Inflammatory macrophage (primary cell): ENCODE results near the gene CPD.
A peak's percentile ranks its signal among the peaks of the same experiment; 100 is the strongest.
"Not testable (repeated sequence)": the region's sequence is repeated elsewhere in the genome, so short reads cannot be mapped to it uniquely, and the experiment has no call there.

ENCODE experiments used
- DNase-seq, 2 donors: peaks; one replicate each; pipeline ENCODE4 v3.0.0-alpha.2; 2020 to 2022

Gene CPD

DNA sequence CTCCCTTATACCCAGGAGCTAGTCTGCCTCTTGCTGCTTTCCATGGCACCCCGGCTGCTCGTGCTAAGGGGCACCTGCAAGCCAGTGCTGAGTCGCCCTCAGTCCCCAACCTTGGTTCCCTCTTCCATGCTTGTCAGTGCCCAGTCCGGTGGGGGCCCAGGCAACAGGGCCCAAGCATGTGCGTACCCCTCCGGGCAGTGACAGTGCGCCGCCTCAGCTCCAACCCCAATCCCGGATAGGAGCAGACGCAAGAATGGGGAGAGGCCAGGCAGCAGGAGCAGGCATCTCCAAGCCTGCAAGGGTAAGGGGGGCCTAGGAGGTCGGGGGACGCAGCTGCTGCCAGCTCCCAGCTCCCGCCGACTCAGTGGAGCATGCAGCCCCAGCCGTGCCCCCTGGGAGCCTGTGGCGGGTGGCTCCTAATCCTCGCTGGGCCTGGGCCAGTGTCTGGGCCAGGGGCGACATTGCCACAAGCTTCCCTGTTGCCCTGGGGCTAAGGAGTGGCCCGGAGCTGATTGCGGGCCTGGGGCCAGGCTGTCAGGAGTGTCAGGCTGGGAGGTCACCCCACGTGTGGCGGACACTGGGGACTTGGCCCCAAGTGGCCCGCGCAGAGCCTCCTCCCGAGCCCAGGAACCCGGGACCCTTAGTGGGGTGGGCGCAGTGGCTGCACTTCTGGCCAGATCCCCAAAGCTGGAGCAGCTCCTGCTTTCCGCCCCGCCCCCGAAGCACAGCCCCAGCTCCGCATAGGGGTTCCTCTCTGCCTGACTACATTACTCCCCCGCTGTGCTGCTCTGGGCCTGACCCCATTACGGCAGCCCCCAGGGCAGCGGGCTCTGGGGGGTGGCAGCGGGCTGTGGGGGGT lies 9.8 kb downstream of the CPD start:
- no peak for DNase-seq

DNA sequence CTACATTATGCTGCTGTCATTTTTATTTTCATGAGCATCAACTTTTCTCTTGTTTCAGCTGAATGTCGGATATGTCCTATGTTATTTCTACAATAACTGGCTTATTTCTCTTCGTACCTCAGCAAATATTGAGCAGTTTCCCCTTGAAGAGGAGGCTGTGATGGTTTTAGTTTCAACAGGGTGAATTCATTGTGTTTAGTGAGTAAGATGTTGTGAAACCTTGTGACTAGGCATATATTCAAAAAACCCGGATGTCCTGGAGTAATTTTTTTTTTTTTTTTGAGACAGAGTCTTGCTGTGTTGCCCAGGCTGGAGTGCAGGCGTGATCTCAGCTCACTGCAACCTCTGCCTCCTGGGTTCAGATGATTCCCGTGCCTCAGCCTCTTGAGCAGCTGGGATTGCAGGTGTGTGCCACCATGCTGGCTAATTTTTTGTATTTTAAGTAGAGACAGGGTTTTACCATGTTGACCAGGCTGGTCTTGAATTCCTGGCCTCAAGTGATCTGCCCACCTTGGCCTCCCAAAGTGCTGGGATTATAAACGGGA lies 11.1 kb downstream of the CPD start:
- peak; percentile 61 to 76 for DNase-seq

DNA sequence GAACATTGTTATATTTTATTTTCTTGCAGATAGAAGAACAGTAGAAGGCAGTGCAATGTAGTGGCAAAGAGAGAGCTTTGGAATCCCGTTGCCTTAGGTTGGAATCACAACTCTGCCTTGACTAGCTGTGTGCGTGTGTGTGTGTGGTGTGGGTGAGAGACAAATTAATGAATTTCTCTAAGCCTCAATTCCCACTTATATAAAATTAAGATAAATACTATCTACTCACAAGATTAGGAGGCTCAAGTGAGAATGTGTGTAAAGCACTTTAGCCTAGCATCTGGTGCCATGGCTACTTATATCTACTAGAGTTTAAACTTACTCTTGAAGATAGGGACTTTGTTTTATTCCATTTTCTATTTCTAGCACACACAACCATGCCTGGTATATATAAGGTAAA lies 12.8 kb downstream of the CPD start:
- DNase-seq, result no peak

DNA sequence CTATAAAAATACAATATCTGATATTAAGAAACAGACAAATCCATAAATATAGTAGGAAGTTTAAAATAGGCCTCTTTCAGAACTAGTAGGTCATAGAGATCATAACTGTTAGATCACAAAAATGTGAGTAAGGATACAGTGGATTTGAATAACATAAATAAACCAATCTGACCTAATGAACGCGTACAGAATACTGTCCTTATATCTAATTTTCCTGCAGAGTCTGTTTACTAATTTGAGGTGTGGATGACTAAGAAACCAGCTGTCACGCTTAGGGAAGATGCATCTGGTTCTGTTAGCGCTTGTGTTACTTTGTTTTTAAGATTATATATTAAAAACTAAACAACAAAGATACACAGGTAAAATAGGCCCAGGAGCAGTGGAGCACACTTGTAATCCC lies 14.8 kb downstream of the CPD start:
- DNase-seq, result no peak

DNA sequence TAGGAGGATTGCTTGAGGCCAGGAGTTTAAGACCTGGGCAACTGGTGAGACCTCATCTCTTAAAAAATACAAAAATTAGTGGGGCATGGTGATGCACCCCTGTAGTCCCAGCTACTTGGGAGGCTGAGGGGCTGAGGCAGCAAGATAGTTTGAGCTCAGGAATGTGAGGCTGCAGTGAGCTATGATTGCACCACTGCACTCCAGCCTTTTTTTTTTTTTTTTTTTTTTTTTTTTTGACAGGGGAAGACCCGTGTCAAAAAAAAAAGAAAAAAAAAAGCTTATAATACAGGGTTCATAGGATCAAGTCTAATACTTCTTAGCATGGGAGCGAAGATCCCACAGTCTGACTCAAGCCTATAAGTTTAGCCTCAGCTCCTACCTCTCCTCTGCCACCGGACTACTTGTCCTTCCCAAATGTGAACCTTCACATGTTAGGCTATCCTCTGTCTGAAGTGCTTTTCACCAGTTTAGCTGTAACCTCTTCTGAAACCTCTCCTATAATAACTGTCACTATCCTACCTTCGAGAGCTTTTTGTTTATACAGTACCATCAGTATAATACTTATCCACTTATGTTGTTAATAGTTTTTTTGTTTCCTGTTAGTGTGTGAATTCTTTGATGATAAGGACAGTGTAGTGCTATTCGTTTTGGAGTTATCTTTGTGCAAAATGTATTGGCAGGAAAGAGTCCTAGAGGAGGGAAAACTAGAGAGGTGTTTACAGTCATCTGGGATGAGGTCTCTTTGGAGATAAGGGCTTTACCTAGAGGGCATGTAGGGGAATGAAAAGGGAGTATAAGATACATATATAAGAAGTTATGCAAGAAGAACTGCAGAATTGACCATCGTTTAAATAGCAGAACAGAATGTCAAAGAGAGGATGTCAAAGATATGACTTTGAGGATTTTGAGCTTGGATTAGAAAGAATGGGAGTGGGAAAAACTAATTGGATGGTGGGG lies 15.5 kb downstream of the CPD start:
- no peak for DNase-seq

DNA sequence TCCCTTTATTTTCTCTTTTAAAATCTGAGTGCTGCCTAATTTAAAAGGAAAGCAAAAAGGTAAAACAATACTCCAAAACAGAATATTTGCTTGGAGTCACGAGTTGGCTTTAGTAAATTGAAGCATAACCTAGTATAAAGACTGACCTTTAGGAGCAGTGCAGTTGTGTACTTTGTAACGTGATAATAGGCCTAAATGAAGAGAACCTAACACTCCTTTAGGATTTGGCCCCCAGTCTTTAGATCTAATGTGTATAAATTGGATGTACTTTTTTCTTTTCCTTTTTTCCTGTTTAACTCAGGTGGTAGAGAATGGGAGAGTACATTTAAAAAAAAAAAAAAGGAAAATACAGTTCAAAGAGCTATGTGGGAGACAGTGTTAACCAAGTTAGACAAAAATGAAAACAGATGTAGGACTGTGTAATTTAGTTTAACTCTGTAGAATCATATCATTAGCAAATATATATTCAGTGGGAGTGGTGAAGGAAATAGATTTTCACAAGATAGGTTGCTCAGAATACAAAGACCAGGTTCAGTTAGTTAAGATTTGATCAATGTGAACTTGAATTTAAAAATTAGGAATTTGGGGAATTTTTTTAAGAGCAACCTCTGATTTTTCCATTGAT lies 16.8 kb downstream of the CPD start:
- no peak for DNase-seq

DNA sequence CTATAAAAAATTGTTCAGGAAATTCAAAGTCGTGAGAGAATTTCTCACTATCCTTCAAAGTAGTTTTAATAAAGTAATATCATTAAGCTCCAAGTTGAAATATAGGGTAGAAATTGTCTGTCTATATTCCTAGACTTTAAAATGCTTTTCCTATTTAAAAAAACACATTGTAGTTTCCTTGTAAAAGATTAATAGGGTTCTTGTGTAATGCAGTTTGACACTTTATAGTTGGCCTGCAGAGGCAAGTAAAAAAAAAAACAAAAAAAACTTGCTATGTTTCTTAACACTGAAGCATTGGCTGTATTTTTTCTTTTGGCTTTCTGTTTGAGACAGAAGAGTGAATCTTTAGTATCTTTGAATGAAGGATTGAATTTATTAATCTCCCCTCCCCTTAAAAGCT lies 17.4 kb downstream of the CPD start:
- no peak for DNase-seq

DNA sequence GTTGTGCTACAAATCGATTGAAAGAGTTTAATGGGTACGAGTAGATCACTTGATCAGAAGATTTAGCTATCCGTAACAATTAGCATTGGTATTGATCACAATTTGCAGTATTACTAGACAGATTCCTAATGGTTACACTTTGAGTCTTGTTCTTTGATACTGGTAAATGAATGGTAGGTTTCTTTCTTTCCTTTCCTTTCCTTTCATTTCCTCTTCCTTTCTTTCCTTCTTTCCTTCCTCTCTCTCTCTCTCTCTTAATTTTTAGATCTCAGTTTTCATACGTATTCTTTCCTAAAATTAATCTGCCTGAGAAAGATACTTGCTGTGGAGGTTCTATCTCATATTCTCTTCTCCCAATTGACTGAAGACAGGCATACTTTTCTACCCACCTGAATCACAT lies 17.9 kb downstream of the CPD start:
- DNase-seq, result no peak

DNA sequence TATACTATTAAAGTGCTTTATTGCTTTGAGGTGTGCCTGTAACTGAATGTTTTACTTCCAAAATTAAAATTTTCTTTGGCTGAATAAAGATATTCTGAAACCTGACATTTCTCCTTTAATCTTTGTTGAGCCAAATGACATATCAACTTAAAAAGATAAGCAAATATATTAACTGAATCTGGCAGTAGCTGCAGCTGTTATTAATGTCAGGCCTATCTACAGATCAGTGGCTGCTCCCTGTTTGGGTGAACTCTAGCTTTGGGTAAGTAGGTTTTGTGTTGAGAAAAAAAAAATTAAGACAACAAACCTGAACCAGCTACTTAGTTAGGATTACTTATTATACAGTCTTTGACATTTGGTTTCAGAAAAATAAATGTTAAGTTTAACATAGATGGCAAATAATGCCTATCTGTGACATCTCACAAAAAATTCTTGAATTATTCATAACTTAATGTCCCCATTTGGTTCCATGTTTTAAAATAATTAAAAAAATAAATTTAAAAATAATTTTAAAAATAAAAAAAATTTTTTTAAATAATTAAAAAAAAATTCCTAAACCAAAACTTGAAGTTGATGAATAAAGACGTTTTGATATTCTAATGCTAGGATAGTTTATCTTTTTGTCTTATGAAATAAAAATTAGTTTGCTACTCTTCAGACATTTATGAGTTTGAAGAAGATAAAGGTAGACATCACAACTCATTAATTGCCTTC lies 19.8 kb downstream of the CPD start:
- no peak for DNase-seq

DNA sequence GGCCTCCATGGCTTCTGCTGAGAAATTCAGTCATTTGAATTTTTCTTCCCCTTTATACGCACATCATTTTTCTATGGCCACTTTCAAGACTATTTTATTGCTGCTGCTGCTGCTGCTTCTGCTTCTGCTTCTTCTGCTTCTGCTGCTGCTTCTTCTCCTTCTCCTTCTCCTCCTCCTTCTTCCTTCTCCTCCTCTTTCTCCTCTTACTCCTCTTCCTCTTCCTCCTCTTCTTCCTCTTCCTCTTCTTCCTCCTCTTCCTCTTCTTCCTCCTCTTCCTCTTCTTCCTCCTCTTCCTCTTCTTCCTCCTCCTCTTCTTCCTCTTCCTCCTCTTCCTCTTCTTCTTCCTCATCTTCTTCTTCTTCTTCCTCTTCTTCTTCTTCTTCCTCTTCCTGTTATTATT lies 22.4 kb downstream of the CPD start:
- peak; percentile 11 to 36 for DNase-seq

DNA sequence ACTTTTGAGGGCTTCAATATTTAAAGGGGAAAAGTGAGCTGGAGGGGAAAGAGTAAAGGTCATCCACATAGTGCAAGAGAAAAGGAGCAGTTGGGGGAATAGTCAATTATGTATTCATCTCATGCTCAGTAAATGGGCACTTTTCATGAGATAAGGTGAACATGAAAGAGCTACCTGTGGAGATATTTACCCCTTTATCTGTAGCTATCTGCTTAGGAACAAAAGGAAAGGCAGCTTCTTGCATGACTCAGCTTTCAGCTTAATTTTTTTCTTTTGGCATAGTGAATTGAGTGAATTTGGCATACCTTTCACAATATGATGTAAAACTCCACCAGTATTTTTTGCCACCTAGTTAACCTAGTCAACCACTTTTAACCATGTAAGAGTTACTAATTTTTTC lies 26.4 kb downstream of the CPD start:
- DNase-seq, result no peak

DNA sequence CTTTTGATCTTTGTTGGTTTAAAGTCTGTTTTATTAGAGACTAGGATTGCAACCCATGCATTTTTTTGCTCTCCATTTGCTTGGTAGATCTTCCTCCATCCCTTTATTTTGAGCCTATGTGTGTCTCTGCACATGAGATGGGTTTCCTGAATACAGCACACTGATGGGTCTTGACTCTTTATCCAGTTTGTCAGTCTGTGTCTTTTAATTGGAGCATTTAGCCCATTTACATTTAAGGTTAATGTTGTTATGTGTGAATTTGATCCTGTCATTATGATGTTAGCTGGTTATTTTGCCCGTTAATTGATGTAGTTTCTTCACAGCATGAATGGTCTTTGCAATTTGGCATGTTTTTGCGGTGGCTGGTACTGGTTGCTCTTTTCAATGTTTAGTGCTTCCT lies 31.9 kb downstream of the CPD start:
- not testable (repeated sequence) for DNase-seq

DNA sequence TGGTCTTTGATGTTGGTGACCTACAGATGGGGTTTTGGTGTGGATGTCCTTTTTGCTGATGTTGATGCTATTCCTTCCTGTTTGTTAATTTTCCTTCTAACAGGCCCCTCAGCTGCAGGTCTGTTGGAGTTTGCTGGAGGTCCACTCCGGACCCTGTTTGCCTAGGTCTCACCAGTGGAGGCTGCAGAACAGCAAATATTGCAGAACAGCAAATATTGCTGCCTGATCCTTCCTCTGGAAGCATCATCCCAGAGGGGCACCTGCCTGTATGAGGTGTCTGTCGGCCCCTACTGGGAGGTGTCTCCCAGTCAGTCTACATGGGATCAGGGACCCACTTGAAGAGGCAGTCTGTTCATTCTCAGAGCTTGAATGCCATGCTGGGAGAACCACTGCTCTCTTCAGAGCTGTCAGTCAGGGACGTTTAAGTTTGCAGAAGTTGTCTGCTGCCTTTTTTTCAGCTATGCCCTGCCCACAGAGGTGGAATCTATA lies 33.3 kb downstream of the CPD start:
- DNase-seq, result not testable (repeated sequence)

DNA sequence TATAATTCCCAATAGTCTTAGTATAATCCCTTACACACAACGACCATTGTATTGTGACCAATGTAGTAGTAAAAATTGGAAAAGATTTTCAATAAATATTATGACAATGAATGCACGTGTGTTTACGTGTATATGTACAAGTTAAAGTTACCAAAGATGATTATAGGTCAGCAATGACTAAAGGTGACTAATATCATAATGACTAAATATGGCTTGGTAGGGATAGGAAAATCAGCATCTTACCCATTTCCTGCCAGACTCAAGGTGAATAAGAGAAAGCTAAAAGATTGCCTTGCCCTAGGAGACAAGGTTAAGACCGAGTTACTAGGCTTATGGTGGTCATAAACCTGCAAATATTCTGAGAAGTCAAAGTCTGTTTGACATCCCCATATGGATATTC lies 34.4 kb downstream of the CPD start:
- DNase-seq, result no peak

DNA sequence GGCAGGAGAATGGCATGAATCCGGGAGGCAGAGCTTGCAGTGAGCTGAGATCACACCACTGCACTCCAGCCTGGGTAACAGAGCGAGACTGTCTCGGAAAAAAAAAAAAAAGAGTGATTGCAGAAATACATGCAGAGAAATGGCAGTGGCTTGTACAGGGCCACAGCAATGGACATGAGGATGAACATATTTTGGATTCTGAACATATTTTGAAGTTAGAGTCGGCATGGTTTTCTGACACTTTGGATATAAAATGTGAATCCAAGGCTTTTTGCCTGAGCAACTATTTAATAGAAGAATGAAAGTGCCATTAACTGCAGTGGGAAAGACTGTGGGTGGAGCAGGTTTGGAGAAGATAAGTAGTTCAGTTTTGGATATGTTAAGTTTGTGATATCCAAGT lies 35.8 kb downstream of the CPD start:
- no peak for DNase-seq

DNA sequence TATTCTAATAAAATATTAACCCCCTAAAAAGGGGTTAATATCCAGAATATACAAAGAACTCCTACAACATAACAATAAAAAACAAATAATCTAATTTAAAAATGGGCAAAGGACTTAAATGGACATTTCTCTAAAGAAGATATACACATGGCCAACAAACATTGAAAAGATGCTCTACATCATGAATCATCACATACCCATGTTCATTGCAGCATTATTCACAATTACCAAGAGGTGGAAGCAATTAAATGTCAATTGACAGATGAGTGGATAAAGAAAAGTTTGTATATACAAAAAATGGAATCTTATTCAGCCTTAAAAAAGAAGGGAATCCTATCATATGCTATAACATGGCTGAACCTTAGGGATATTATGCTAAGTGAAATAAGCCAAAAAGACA lies 36.8 kb downstream of the CPD start:
- DNase-seq, result no peak

DNA sequence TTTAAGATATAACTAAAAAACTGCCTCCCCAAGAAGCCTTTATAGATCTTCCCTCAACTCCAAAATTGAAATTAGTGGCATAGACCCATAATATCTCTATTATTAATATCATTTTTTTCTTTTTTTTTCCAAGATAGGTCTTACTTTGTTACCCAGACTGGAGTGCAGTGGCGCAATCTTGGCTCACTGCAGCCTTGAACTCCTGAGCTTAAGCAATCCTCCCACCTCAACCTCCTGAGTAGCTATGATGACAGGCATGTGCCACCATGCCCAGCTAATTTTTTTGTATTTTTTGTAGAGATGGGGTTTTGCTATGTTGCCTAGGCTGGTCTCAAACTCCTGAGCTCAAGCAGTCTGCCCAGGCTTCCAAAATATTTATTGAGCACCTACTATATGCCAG lies 39.3 kb downstream of the CPD start:
- DNase-seq, result peak; percentile 16 to 40

DNA sequence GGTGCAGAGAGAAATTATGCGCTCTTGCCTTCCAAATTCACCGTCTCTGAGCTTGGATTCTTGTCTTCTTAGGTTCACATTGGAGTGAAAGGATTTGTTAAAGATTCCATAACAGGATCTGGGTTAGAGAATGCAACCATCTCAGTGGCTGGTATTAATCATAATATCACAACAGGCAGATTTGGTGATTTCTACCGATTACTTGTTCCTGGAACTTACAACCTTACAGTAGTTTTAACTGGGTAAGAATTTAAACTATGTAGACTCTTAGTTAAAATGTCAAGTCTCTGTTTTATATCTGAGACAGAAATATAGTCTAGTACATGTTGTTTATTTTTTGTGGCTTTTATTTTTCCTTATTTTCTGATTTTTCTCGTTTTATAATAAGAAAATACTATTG lies 42.9 kb downstream of the CPD start:
- no peak for DNase-seq

DNA sequence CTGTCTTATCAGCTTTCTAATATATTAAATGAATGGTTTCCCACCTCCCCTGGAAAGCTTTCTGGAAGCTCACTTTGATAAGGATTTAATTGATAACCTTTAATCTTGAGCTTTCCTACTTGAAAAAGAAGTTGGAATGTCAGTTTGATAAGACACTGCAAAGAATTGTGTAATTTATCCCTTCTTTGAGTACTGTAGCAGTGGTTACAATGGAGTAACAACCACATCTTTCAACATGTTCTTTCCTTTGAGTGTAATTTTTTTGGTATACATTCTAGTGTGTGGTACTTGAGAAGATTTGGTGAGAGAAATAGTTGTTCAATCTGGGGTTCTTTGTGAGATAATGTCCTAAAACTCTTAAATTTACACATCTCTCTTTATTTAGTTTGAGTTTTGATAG lies 43.4 kb downstream of the CPD start:
- no peak for DNase-seq

DNA sequence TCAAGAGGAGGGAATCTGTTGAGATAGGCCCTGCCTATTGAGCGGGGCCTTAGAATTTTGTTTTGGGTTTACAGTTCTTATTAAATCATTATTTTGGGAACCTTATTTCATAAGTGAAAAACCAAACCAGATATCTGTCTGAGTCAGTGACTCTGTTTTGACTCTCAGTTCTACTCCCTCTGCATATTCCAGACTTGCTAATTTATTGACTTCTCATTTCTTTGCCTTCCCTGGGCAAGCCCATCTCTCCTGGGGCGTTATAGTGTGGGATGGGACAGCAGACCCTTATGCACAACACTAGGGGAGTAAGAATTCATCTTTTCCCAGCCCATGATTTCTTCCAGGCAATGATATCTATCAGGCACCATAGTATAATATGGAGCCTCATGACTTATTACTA lies 45.7 kb downstream of the CPD start:
- DNase-seq, result no peak

DNA sequence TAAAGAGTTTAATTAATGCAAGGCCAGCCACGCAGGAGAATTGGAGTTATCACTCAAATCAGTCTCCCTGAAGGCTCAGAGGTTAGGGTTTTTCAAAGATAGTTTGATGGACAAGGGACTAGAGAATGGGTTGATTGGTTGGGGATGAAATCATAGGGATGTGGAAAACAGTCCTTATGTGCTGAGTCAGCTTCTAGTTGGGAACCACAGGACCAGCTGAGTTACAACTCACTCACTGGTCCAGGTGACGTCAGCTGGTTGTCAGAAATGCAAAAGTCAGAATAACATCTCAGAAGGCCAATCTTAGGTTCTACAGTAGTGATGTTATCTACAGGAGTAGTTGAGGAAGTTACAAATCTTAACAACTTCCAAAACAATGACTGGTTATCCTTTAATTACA lies 47.6 kb downstream of the CPD start:
- no peak for DNase-seq

DNA sequence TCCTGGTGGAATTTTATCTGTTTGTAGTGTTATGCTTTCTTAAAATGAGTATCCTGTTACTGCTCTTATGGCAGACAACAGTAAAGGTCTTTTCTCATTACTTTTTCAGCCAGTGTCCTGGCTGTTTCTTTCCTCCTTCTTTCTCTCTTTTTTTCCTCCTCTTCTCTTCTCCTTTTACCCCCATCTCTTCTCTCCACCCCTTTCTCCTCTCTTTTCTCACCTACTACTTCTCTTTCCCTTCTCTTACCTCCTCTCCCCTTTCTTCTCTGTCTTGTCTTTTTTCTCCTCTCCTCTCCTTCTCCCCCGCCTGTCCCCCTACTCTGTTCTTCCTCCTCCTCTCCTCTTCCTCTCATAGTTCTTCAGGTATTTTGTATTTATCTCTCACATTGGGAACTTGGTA lies 48.9 kb downstream of the CPD start:
- DNase-seq, result no peak
